ENCODE data around the gene SUSD5. TPM values are rescaled to one million over a fixed set of nuclear protein-coding genes. Genes with fewer than 3 reads are reported as not detected.

SUSD5 gene
- total RNA-seq, 1 experiment from 2014 or later = not detected

GRCh38 chr3:33229066-33229465 lies 10.5 kb upstream of the SUSD5 start:
- no TSS peak for BruUV-seq (replicated peaks)
- no peaks in the 10 kb centered on the region for H3K79me2 ChIP-seq (ENCODE audit: low read length)
- H3K36me3 ChIP-seq (ENCODE audit: low read depth, low read length) = no peaks in the 10 kb centered on the region
- TF ChIP-seq CTCF (conservative IDR thresholded peaks at IDR 0.05; ENCODE audit: low read depth, low read length) = no peak
- no peak for TF ChIP-seq EZH2phosphoT487 (IDR thresholded peaks at IDR 0.05; ENCODE audit: borderline replicate concordance, low read length)
- TF ChIP-seq EZH2 (IDR thresholded peaks at IDR 0.05; ENCODE audit: low read length, unreplicated experiment) = no peak
- ATAC-seq = no peak
- H3K9ac ChIP-seq (ENCODE audit: low read length) = no peak overlapping the region
- H2AFZ ChIP-seq (ENCODE audit: low read length) = no peak overlapping the region
- no peaks in the 10 kb centered on the region for H3K4me1 ChIP-seq (ENCODE audit: insufficient read depth, low read length)
- intact Hi-C loops (cut with micrococcal nuclease) = no loop called here
- H3K27ac ChIP-seq (ENCODE audit: low read length) = no peak overlapping the region
- H3K27me3 ChIP-seq (ENCODE audit: low read length) = no peaks in the 10 kb centered on the region
- no peaks in the 10 kb centered on the region for H3K9me3 ChIP-seq (ENCODE audit: low read length)
- no peaks in the 10 kb centered on the region for H3K9me2 ChIP-seq (replicated peaks; ENCODE audit: low read length)
- ChIA-PET POLR2A (ENCODE audit: unreplicated experiment) (no interaction called here), CTCF (no interaction called here)
- H3F3A ChIP-seq (ENCODE audit: low read length, unreplicated experiment) = no peaks in the 10 kb centered on the region
- H3K4me2 ChIP-seq (ENCODE audit: low read length) = no peak overlapping the region
- no peak overlapping the region for H3K4me3 ChIP-seq (ENCODE audit: low read length)
- DNase-seq = no peak
- no peaks in the 10 kb centered on the region for H4K20me1 ChIP-seq (ENCODE audit: low read length)

- Histone ChIP-seq H3K9ac (ENCODE audit: low read length) (no peak overlapping the region), H3K4me2 (ENCODE audit: low read length) (no peak overlapping the region), H3K9me3 (ENCODE audit: low read length) (no peaks in the 10 kb centered on the region), H3K4me3 (ENCODE audit: low read length) (no peak overlapping the region), H3K36me3 (ENCODE audit: low read depth, low read length) (no peaks in the 10 kb centered on the region), H2AFZ (ENCODE audit: low read length) (no peak overlapping the region), H3F3A (ENCODE audit: low read length, unreplicated experiment) (no peaks in the 10 kb centered on the region), H3K4me1 (ENCODE audit: insufficient read depth, low read length) (0 out of 2 replicates have a peak, but pooled peaks cover 3% of the 10 kb centered on the region), H3K27me3 (ENCODE audit: low read length) (peaks cover 20% of the 10 kb centered on the region), H3K9me2 (replicated peaks; ENCODE audit: low read length) (no peaks in the 10 kb centered on the region), H3K79me2 (ENCODE audit: low read length) (no peaks in the 10 kb centered on the region), H3K27ac (ENCODE audit: low read length) (no peak overlapping the region), H4K20me1 (ENCODE audit: low read length) (no peaks in the 10 kb centered on the region)
- no TSS peak for BruUV-seq (replicated peaks)
- no peak for TF ChIP-seq EZH2 (IDR thresholded peaks at IDR 0.05; ENCODE audit: low read length, unreplicated experiment)
- no peak for TF ChIP-seq CTCF (conservative IDR thresholded peaks at IDR 0.05; ENCODE audit: low read depth, low read length)
- ATAC-seq = no peak
- intact Hi-C loops (cut with micrococcal nuclease) = no loop called here
- ChIA-PET CTCF (no interaction called here), POLR2A (ENCODE audit: unreplicated experiment) (no interaction called here)
- no peak for DNase-seq
Measured at GRCh38 chr3:33221241-33221640, 2.6 kb upstream of the SUSD5 start.

GRCh38 chr3:33219175-33219487 lies 521 bp upstream of the SUSD5 start:
- Histone ChIP-seq H3K4me1 (ENCODE audit: insufficient read depth, low read length) (0 out of 2 replicates have a peak, but pooled peaks cover 3% of the 10 kb centered on the region), H3K4me3 (ENCODE audit: low read length) (no peak overlapping the region), H3K9me2 (replicated peaks; ENCODE audit: low read length) (no peaks in the 10 kb centered on the region), H3K27ac (ENCODE audit: low read length) (no peak overlapping the region), H3K27me3 (ENCODE audit: low read length) (peaks cover 20% of the 10 kb centered on the region), H3K9ac (ENCODE audit: low read length) (no peak overlapping the region), H3K4me2 (ENCODE audit: low read length) (no peak overlapping the region), H3K9me3 (ENCODE audit: low read length) (no peaks in the 10 kb centered on the region), H3K79me2 (ENCODE audit: low read length) (no peaks in the 10 kb centered on the region), H3F3A (ENCODE audit: low read length, unreplicated experiment) (no peaks in the 10 kb centered on the region), H4K20me1 (ENCODE audit: low read length) (no peaks in the 10 kb centered on the region), H2AFZ (ENCODE audit: low read length) (no peak overlapping the region), H3K36me3 (ENCODE audit: low read depth, low read length) (no peaks in the 10 kb centered on the region)
- DNase-seq (no peak), ATAC-seq (no peak)
- no TSS peak for BruUV-seq (replicated peaks)
- CTCF ChIA-PET = no interaction called here
- POLR2A ChIA-PET (ENCODE audit: unreplicated experiment) = no interaction called here
- intact Hi-C loops (cut with micrococcal nuclease) = no loop called here
- TF ChIP-seq CTCF (conservative IDR thresholded peaks at IDR 0.05; ENCODE audit: low read depth, low read length) = no peak
- TF ChIP-seq EZH2phosphoT487 (IDR thresholded peaks at IDR 0.05; ENCODE audit: borderline replicate concordance, low read length) = no peak
- no peak for TF ChIP-seq EZH2 (IDR thresholded peaks at IDR 0.05; ENCODE audit: low read length, unreplicated experiment)

Data from PC-3 (cell line).